ENCODE results near the gene LRRC17. TPM values are rescaled to one million over a fixed set of nuclear protein-coding genes. Genes with fewer than 3 reads are reported as not detected.
A peak's percentile ranks its signal among the peaks of the same experiment; 100 is the strongest.

LRRC17 gene
- total and polyA plus RNA-seq, 9 donors: 32.2 to 145 (median 60.4) TPM

DNA sequence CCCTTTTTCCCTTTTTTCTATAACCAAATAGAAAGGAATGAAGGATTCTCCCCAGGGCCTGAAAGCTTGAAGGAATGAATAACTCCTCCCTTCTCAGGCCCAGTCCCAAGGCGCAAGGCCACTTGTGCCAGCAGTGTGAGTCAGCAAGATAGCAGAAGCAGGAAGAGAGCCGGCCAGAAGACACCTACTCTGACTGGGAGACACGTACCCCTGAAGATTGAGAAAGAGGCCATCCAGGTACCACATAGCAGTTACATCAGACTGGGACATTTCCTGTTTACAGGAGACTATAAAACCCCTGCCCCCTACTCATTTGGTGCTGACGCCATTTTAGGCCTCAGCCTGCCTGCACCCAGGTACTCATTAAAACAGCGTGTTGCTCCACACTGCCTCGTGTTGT is 65.5 kb downstream of the LRRC17 start:
- Histone ChIP-seq H3K4me1 (ENCODE audit: insufficient read depth) (no peaks in the 10 kb centered on the region), H3K27ac (no peak overlapping the region), H3K9me3 (no peaks in the 10 kb centered on the region), H3K36me3 (no peaks in the 10 kb centered on the region), H3K27me3 (no peaks in the 10 kb centered on the region), H3K4me3 (no peak overlapping the region)
- intact Hi-C loops (cut with DNase I): no loop called here
- TF ChIP-seq CTCF (IDR thresholded peaks at IDR 0.05) (no peak), EP300 (IDR thresholded peaks at IDR 0.05) (no peak), POLR2A (IDR thresholded peaks at IDR 0.05) (no peak)
- DNase-seq: peak; percentile 62 to 81 (median 73)
- 52 to 71% (median 56%) methylated on average over 6 of the region's 6 CpGs for WGBS, 3 donors

GRCh38 chr7:102979670-102980069 is 66.9 kb downstream of the LRRC17 start:
- no peak overlapping the region for H3K4me3 ChIP-seq
- H3K9me3 ChIP-seq: no peaks in the 10 kb centered on the region
- no peaks in the 10 kb centered on the region for H3K4me1 ChIP-seq (ENCODE audit: insufficient read depth)
- no peak overlapping the region for H3K27ac ChIP-seq
- H3K36me3 ChIP-seq: no peaks in the 10 kb centered on the region
- no peak for TF ChIP-seq POLR2A (IDR thresholded peaks at IDR 0.05)
- no peak for TF ChIP-seq EP300 (IDR thresholded peaks at IDR 0.05)
- TF ChIP-seq CTCF (IDR thresholded peaks at IDR 0.05): no peak
- no peak for DNase-seq
- intact Hi-C loops (cut with DNase I): no loop called here
- H3K27me3 ChIP-seq: no peaks in the 10 kb centered on the region

GRCh38 chr7:102981451-102981850 is 68.7 kb downstream of the LRRC17 start:
- 92 to 98% (median 92%) methylated on average over 2 of the region's 2 CpGs for WGBS, 3 donors
- H3K4me1 ChIP-seq (ENCODE audit: insufficient read depth): no peaks in the 10 kb centered on the region
- intact Hi-C loops (cut with DNase I): no loop called here
- no peak overlapping the region for H3K4me3 ChIP-seq
- TF ChIP-seq EP300 (IDR thresholded peaks at IDR 0.05) (no peak), CTCF (IDR thresholded peaks at IDR 0.05) (no peak), POLR2A (IDR thresholded peaks at IDR 0.05) (no peak)
- no peak overlapping the region for H3K27ac ChIP-seq
- no peak for DNase-seq
- no peaks in the 10 kb centered on the region for H3K9me3 ChIP-seq
- no peaks in the 10 kb centered on the region for H3K27me3 ChIP-seq
- no peaks in the 10 kb centered on the region for H3K36me3 ChIP-seq

DNA sequence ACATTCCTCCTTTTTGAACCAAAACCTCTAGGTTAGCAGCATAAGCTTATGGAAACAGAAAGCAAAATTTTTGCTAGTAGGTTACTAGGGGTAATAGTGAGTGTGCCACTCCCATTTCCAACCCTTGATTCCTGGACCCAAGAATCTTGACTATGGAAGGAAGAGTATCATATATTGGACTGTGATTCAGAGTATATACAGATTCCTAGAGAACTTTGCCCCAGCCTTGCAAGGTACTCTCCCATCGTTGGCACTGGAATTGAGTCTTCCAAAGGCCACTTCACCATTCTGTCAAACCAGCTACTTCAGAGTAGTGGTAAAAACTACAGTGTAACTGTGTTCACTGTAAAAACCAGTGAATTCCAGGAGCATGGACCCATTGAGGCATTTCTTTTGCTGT is 69.4 kb downstream of the LRRC17 start:
- Histone ChIP-seq H3K36me3 (no peaks in the 10 kb centered on the region), H3K9me3 (no peaks in the 10 kb centered on the region), H3K4me1 (ENCODE audit: insufficient read depth) (no peaks in the 10 kb centered on the region), H3K27me3 (no peaks in the 10 kb centered on the region), H3K27ac (no peak overlapping the region), H3K4me3 (no peak overlapping the region)
- intact Hi-C loops (cut with DNase I): no loop called here
- WGBS, 3 donors: 82 to 89% (median 88%) methylated on average over 1 of the region's 1 CpG
- no peak for DNase-seq
- TF ChIP-seq EP300 (IDR thresholded peaks at IDR 0.05) (no peak), CTCF (IDR thresholded peaks at IDR 0.05) (no peak), POLR2A (IDR thresholded peaks at IDR 0.05) (no peak)

GRCh38 chr7:102983602-102984001 is 70.8 kb downstream of the LRRC17 start:
- peaks cover 2% of the 10 kb centered on the region for H3K4me1 ChIP-seq (ENCODE audit: insufficient read depth)
- no peak overlapping the region for H3K27ac ChIP-seq
- no peak for DNase-seq
- WGBS, 3 donors: 79 to 81% (median 81%) methylated on average over 7 of the region's 7 CpGs
- no peaks in the 10 kb centered on the region for H3K27me3 ChIP-seq
- no peaks in the 10 kb centered on the region for H3K36me3 ChIP-seq
- no peaks in the 10 kb centered on the region for H3K9me3 ChIP-seq
- H3K4me3 ChIP-seq: no peak overlapping the region
- TF ChIP-seq EP300 (IDR thresholded peaks at IDR 0.05) (no peak), CTCF (IDR thresholded peaks at IDR 0.05) (no peak), POLR2A (IDR thresholded peaks at IDR 0.05) (no peak)
- intact Hi-C loops (cut with DNase I): no loop called here
